Measurements from ENCODE around the gene C11orf98. TPM values are rescaled to one million over a fixed set of nuclear protein-coding genes. Genes with fewer than 3 reads are reported as not detected.

The C11orf98 gene
- total RNA-seq, 1 experiment from 2014 or later = 141 TPM

GRCh38 chr11:62627713-62628112 is 37.3 kb downstream of the C11orf98 start:
- POLR2A ChIA-PET (ENCODE audit: low non-redundant PET) = interaction anchor here (0.5 kb wide), 1 partner anchor 19 kb away, joined by 9 read pairs; the partner anchor contains the start of gene GANAB
- DNase-seq (ENCODE audit: low spot score) = no peak
- Histone ChIP-seq H3K27me3 (replicated peaks; ENCODE audit: insufficient read depth, low read depth, low read length, poor library complexity) (no peaks in the 10 kb centered on the region), H3K36me3 (ENCODE audit: insufficient read depth, low read length, poor library complexity, severe bottlenecking) (peaks cover 81% of the 10 kb centered on the region), H3K27ac (ENCODE audit: low read depth, low read length, poor library complexity, severe bottlenecking) (no peak overlapping the region), H3K4me3 (ENCODE audit: low read depth, low read length, poor library complexity, severe bottlenecking) (no peak overlapping the region), H3K9me3 (ENCODE audit: low read depth, low read length, poor library complexity, severe bottlenecking) (no peaks in the 10 kb centered on the region), H3K4me1 (ENCODE audit: insufficient read depth, low read length, poor library complexity, severe bottlenecking) (no peaks in the 10 kb centered on the region)
- no TSS peak for BruUV-seq (replicated peaks)
- CTCF ChIA-PET = no interaction called here
- TF ChIP-seq EZH2 (IDR thresholded peaks at IDR 0.05; ENCODE audit: borderline replicate concordance, low read depth, low read length, poor library complexity, severe bottlenecking) = no peak
- TF ChIP-seq, protein P1, sequence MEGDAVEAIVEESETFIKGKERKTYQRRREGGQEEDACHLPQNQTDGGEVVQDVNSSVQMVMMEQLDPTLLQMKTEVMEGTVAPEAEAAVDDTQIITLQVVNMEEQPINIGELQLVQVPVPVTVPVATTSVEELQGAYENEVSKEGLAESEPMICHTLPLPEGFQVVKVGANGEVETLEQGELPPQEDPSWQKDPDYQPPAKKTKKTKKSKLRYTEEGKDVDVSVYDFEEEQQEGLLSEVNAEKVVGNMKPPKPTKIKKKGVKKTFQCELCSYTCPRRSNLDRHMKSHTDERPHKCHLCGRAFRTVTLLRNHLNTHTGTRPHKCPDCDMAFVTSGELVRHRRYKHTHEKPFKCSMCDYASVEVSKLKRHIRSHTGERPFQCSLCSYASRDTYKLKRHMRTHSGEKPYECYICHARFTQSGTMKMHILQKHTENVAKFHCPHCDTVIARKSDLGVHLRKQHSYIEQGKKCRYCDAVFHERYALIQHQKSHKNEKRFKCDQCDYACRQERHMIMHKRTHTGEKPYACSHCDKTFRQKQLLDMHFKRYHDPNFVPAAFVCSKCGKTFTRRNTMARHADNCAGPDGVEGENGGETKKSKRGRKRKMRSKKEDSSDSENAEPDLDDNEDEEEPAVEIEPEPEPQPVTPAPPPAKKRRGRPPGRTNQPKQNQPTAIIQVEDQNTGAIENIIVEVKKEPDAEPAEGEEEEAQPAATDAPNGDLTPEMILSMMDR (conservative IDR thresholded peaks at IDR 0.05; ENCODE audit: low read depth, low read length) = 0 out of 2 replicates have a peak, but pooled peaks have one; percentile 11
- intact Hi-C loops (cut with micrococcal nuclease; ENCODE audit: unreplicated experiment) = no loop called here

- H3K4me3 ChIP-seq (ENCODE audit: low read depth, low read length, poor library complexity, severe bottlenecking) = no peak overlapping the region
- DNase-seq (ENCODE audit: low spot score) = no peak
- H3K4me1 ChIP-seq (ENCODE audit: insufficient read depth, low read length, poor library complexity, severe bottlenecking) = peaks cover 12% of the 10 kb centered on the region
- no peaks in the 10 kb centered on the region for H3K9me3 ChIP-seq (ENCODE audit: low read depth, low read length, poor library complexity, severe bottlenecking)
- peaks cover 29% of the 10 kb centered on the region for H3K36me3 ChIP-seq (ENCODE audit: insufficient read depth, low read length, poor library complexity, severe bottlenecking)
- BruUV-seq (replicated peaks) = TSS peak; percentile 94
- TF ChIP-seq, protein P1 (conservative IDR thresholded peaks at IDR 0.05; ENCODE audit: low read depth, low read length) = no peak
- no peak for TF ChIP-seq EZH2 (IDR thresholded peaks at IDR 0.05; ENCODE audit: borderline replicate concordance, low read depth, low read length, poor library complexity, severe bottlenecking)
- H3K27me3 ChIP-seq (replicated peaks; ENCODE audit: insufficient read depth, low read depth, low read length, poor library complexity) = no peaks in the 10 kb centered on the region
- intact Hi-C loops (cut with micrococcal nuclease; ENCODE audit: unreplicated experiment) = no loop called here
- H3K27ac ChIP-seq (ENCODE audit: low read depth, low read length, poor library complexity, severe bottlenecking) = peak overlapping the region; percentile 86
- POLR2A ChIA-PET (ENCODE audit: low non-redundant PET) = no interaction called here
- CTCF ChIA-PET = interaction anchor here (0.6 kb wide), 1 partner anchor 11 kb away, joined by 3 read pairs; no protein-coding TSS in a partner anchor
Observed at GRCh38 chr11:62622476-62623089, 42.4 kb downstream of the C11orf98 start.

DNA sequence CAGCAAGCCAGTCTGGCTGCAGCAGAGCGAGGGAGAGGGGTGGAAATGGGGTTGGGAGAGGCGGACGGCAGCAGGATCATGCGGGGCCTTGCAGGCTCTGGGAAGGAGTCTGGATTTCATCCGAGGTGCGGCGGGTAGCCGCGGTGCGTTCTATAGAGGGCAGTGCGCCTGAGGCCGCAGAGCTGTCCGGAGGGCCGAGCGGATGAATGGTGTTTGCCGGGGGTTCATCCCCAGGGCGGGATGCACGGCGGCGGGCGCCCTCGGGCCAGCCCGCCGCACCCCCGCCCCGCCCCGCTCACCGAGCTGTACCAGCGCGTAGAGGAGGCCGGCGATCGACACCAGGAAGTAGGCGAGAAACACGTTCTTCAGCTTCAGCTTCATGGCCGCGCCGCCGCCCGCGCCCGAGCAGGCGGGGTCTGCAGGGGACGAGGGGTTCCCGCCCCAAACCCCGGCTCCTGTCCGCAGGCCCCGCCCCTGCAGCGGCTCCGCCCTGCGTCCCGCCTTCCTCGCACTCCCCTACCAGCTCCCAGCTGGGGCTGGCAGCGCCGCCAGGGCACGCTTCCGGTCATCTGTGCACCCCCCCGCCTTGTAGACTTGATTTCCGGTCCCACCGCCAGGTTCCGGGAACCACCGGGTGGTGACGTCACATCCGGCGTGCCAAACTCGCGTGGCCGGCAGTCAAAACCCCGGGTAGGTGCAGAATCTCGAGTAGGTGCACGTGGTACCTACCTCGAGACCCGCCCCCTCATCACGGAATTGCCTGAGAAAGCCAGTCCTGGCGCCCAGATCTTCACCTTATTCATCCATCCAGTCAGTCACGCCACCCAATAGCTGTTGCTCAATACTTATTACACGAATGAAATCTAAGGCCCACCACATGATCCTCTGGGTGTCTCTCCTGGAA is 43.2 kb downstream of the C11orf98 start, which contains the start of gene B3GAT3:
TSS of gene B3GAT3 (minus strand) at position 420 of the 904 bp plus-strand sequence. CDS start at position 381, 39 bp downstream.
- no peaks in the 10 kb centered on the region for H3K27me3 ChIP-seq (replicated peaks; ENCODE audit: insufficient read depth, low read depth, low read length, poor library complexity)
- H3K27ac ChIP-seq (ENCODE audit: low read depth, low read length, poor library complexity, severe bottlenecking) = peak within 1 kb of the TSS; percentile 86
- H3K4me3 ChIP-seq (ENCODE audit: low read depth, low read length, poor library complexity, severe bottlenecking) = peak within 1 kb of the TSS; percentile 57
- BruUV-seq (replicated peaks) = no TSS peak
- peaks cover 29% of the 10 kb centered on the region for H3K36me3 ChIP-seq (ENCODE audit: insufficient read depth, low read length, poor library complexity, severe bottlenecking)
- TF ChIP-seq EZH2 (IDR thresholded peaks at IDR 0.05; ENCODE audit: borderline replicate concordance, low read depth, low read length, poor library complexity, severe bottlenecking) = no peak
- TF ChIP-seq, protein P1 (conservative IDR thresholded peaks at IDR 0.05; ENCODE audit: low read depth, low read length) = no peak
- H3K4me1 ChIP-seq (ENCODE audit: insufficient read depth, low read length, poor library complexity, severe bottlenecking) = peaks cover 12% of the 10 kb centered on the region
- H3K9me3 ChIP-seq (ENCODE audit: low read depth, low read length, poor library complexity, severe bottlenecking) = no peaks in the 10 kb centered on the region
- ChIA-PET CTCF (interaction anchor here (0.6 to 1.1 kb wide), 4 partner anchors 10 to 833 kb away, joined by 3 to 8 read pairs (median 5); partner anchors contain the start of gene TUT1), POLR2A (ENCODE audit: low non-redundant PET) (interaction anchor here (0.6 kb wide), 1 partner anchor 264 kb away, joined by 4 read pairs; no protein-coding TSS in a partner anchor)
- DNase-seq (ENCODE audit: low spot score) = peak; percentile 97
- intact Hi-C loops (cut with micrococcal nuclease; ENCODE audit: unreplicated experiment) = no loop called here
